Smooth muscle cell (in vitro differentiated cells): ENCODE data around the gene ARHGEF3. TPM values are rescaled to one million over a fixed set of nuclear protein-coding genes. Genes with fewer than 3 reads are reported as not detected.

Source experiments
- DNase-seq: peaks from one replicate; lab custom pipeline; 2025; ENCODE audit not compliant: unreplicated experiment; lab: John Stamatoyannopoulos, UW
- H2AFZ ChIP-seq: fragments of 200-600 bp; sonication (generic); 2 replicates; pipeline ENCODE4 v1.6.0; 2016; ENCODE audit warnings: antibody characterized with exemption, low read depth, mild to moderate bottlenecking
- H3F3A ChIP-seq: fragments of 200-600 bp; sonication (generic); 2 replicates; pipeline ENCODE4 v1.6.0; 2017; ENCODE audit warnings: antibody characterized with exemption, low read depth
- H3K27ac ChIP-seq: fragments of 200-600 bp; sonication (generic); 2 replicates; pipeline ENCODE4 v1.5.1; 2016; ENCODE audit warnings: low read depth, mild to moderate bottlenecking
- H3K27me3 ChIP-seq: fragments of 200-600 bp; sonication (generic); 2 replicates; pipeline ENCODE4 v1.6.1; 2016; ENCODE audit warnings: low read depth, mild to moderate bottlenecking
- H3K36me3 ChIP-seq: fragments of 200-600 bp; sonication (generic); 2 replicates; pipeline ENCODE4 v1.5.1; 2016; ENCODE audit warnings: low read depth
- H3K4me1 ChIP-seq: fragments of 200-600 bp; sonication (generic); 2 replicates; pipeline ENCODE4 v1.5.1; 2016; ENCODE audit warnings: low read depth
- H3K4me2 ChIP-seq: fragments of 200-600 bp; sonication (generic); 2 replicates; pipeline ENCODE4 v1.6.0; 2016; ENCODE audit warnings: mild to moderate bottlenecking
- H3K4me3 ChIP-seq: fragments of 200-600 bp; sonication (generic); 2 replicates; pipeline ENCODE4 v1.5.1; 2016; ENCODE audit warnings: mild to moderate bottlenecking
- H3K79me2 ChIP-seq: fragments of 200-600 bp; sonication (generic); 2 replicates; pipeline ENCODE4 v1.6.0; 2016; ENCODE audit warnings: low read depth, mild to moderate bottlenecking
- H3K9ac ChIP-seq: fragments of 200-600 bp; sonication (generic); 2 replicates; pipeline ENCODE4 v1.6.0; 2016; ENCODE audit warnings: low read depth
- H3K9me3 ChIP-seq: fragments of 200-600 bp; sonication (generic); replicated peaks from 2 replicates; pipeline ENCODE4 v1.5.1; 2016; ENCODE audit warnings: low read depth
- H4K20me1 ChIP-seq: fragments of 200-600 bp; sonication (generic); 2 replicates; pipeline ENCODE4 v1.6.0; 2016; ENCODE audit warnings: low read depth
- WGBS: methylation state at CpG from one replicate; pipeline ENCODE4 v1.1.7; 2016; ENCODE audit warnings: low lambda C conversion rate; 5-methylcytosine and 5-hydroxymethylcytosine counted together
- polyA plus RNA-seq: library from polyadenylated mRNA; unstranded; fragments of >200 nt; fragmentation: Nextera tagmentation; extraction: Ambion mirVana; gene quantifications from 2 replicates; pipeline ENCODE4 v1.2.1, GENCODE V29; 2016
- total RNA-seq: library from RNA; depleted of rRNA; stranded (reverse); fragments of >200 nt; gene quantifications from 2 replicates; pipeline ENCODE4 v1.2.3, GENCODE V29; 2014
- TF ChIP-seq, protein P1 (sequence below): fragments of 200-600 bp; sonication (generic); IDR thresholded peaks from 2 replicates; pipeline ENCODE4 v1.5.1; 2017; ENCODE audit warnings: borderline replicate concordance, mild to moderate bottlenecking, antibody characterized with exemption; ENCODE audit not compliant: insufficient read depth, poor library complexity, severe bottlenecking

ARHGEF3 gene
- total and polyA plus RNA-seq, 2 experiments from 2014 or later = 131 to 137 TPM

DNA sequence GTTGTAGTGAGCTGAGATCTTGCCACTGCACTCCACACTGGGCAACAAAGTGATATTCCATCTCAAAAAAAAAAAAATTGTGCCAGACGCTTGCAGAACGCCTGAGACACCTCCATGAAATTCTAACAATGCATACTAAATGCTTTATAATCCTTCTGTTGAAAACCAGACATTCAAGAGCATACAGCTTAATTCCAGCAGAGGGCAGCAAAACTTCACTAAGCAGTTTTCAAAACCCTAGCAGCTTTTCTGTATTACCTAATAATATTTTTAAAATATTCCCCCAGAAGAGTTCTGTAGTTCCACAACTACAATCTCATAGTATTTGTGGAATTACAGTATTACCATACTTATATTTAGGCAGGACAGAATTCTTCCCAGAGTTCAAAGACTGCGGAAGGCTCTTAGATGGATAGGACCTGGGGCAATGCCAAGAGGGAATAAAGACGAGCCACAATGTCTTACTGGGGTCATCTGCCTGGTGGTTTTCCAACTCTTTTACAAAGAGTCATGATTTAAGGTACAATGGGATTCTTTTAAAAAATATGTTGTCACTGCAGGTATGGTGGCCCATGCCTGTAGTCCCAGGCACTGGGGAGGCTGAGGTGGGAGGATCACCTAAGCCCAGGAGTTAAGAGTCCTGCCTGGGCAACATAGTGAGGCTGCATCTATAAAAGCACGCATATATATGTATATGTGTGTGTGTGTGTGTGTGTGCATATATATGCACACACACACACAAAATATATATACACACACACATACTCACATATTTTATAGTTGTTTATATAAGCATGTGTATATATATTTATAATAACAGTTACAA is 99.0 kb downstream of the ARHGEF3 start:
- Histone ChIP-seq H3K9me3 (peaks cover 3% of the 10 kb centered on the region), H2AFZ (no peak overlapping the region), H3K27me3 (no peaks in the 10 kb centered on the region), H3K27ac (no peak overlapping the region), H3K4me2 (no peak overlapping the region), H3K36me3 (no peaks in the 10 kb centered on the region), H3K9ac (no peak overlapping the region), H3F3A (peaks cover 3% of the 10 kb centered on the region), H4K20me1 (no peaks in the 10 kb centered on the region), H3K79me2 (no peaks in the 10 kb centered on the region), H3K4me3 (no peak overlapping the region), H3K4me1 (no peaks in the 10 kb centered on the region)
- DNase-seq = no peak
- 45% methylated on average over 5 of the region's 5 CpGs for WGBS
- TF ChIP-seq, protein P1, sequence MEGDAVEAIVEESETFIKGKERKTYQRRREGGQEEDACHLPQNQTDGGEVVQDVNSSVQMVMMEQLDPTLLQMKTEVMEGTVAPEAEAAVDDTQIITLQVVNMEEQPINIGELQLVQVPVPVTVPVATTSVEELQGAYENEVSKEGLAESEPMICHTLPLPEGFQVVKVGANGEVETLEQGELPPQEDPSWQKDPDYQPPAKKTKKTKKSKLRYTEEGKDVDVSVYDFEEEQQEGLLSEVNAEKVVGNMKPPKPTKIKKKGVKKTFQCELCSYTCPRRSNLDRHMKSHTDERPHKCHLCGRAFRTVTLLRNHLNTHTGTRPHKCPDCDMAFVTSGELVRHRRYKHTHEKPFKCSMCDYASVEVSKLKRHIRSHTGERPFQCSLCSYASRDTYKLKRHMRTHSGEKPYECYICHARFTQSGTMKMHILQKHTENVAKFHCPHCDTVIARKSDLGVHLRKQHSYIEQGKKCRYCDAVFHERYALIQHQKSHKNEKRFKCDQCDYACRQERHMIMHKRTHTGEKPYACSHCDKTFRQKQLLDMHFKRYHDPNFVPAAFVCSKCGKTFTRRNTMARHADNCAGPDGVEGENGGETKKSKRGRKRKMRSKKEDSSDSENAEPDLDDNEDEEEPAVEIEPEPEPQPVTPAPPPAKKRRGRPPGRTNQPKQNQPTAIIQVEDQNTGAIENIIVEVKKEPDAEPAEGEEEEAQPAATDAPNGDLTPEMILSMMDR = peak; percentile 93

GRCh38 chr3:56700151-56700550 is 101.6 kb downstream of the ARHGEF3 start:
- no peaks in the 10 kb centered on the region for H3K4me1 ChIP-seq
- no peaks in the 10 kb centered on the region for H3K36me3 ChIP-seq
- H3F3A ChIP-seq = peaks cover 3% of the 10 kb centered on the region
- peak overlapping the region; percentile 39 for H3K4me2 ChIP-seq
- H3K9me3 ChIP-seq = no peaks in the 10 kb centered on the region
- H3K27me3 ChIP-seq = no peaks in the 10 kb centered on the region
- 37% methylated on average over 4 of the region's 4 CpGs for WGBS
- no peak overlapping the region for H3K9ac ChIP-seq
- TF ChIP-seq, protein P1 = no peak
- no peak overlapping the region for H3K27ac ChIP-seq
- DNase-seq = no peak
- no peaks in the 10 kb centered on the region for H3K79me2 ChIP-seq
- no peaks in the 10 kb centered on the region for H4K20me1 ChIP-seq
- no peak overlapping the region for H2AFZ ChIP-seq
- no peak overlapping the region for H3K4me3 ChIP-seq

GRCh38 chr3:56694867-56695683 is 106.7 kb downstream of the ARHGEF3 start:
- Histone ChIP-seq H3K4me2 (no peak overlapping the region), H3K4me3 (no peak overlapping the region), H3K4me1 (no peaks in the 10 kb centered on the region), H3F3A (peaks cover 1% of the 10 kb centered on the region), H3K27ac (no peak overlapping the region), H4K20me1 (no peaks in the 10 kb centered on the region), H3K9me3 (no peaks in the 10 kb centered on the region), H2AFZ (no peak overlapping the region), H3K9ac (no peak overlapping the region), H3K79me2 (no peaks in the 10 kb centered on the region), H3K36me3 (no peaks in the 10 kb centered on the region), H3K27me3 (no peaks in the 10 kb centered on the region)
- TF ChIP-seq, protein P1 = no peak
- 91% methylated on average over 4 of the region's 4 CpGs for WGBS
- DNase-seq = no peak
